A673 (cell line): ENCODE results near the gene FZD10.

ENCODE experiments used
- EZH2 ChIP-seq: fragments of 200-600 bp; sonication (generic); IDR thresholded peaks from 2 replicates; pipeline ENCODE4 v1.6.1; 2017; ENCODE audit warnings: borderline replicate concordance, low read depth, mild to moderate bottlenecking, mixed read lengths, antibody characterized with exemption, low read length; ENCODE audit not compliant: poor library complexity, severe bottlenecking
- TF ChIP-seq, protein P1 (sequence below): fragments of 300-800, 200-600 bp; sonication (generic); conservative IDR thresholded peaks from 2 replicates; pipeline ENCODE4 v1.5.1; 2017; ENCODE audit warnings: low read depth, mild to moderate bottlenecking, antibody characterized with exemption, low read length, moderate library complexity, mixed read lengths

DNA sequence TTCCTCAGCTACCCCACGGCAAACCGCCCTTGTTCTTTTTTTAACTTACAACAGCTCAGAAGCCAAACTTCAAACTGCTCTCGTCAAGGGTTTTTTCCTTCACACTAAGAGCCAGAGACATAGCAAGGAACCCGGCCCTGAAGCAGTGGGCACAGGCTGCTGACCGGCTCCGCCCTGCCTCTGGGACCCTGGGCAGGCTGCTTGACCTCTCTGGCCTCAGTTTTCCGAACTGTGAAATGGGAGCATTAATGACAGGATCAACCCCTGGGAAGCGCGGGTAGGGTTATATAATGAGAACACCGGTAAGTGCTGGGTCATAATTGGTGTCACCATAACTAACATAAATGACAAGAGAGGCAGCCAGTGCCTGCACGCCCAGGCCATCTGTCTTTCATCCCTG, 21.2 kb upstream of the FZD10 start:
- TF ChIP-seq, protein P1, sequence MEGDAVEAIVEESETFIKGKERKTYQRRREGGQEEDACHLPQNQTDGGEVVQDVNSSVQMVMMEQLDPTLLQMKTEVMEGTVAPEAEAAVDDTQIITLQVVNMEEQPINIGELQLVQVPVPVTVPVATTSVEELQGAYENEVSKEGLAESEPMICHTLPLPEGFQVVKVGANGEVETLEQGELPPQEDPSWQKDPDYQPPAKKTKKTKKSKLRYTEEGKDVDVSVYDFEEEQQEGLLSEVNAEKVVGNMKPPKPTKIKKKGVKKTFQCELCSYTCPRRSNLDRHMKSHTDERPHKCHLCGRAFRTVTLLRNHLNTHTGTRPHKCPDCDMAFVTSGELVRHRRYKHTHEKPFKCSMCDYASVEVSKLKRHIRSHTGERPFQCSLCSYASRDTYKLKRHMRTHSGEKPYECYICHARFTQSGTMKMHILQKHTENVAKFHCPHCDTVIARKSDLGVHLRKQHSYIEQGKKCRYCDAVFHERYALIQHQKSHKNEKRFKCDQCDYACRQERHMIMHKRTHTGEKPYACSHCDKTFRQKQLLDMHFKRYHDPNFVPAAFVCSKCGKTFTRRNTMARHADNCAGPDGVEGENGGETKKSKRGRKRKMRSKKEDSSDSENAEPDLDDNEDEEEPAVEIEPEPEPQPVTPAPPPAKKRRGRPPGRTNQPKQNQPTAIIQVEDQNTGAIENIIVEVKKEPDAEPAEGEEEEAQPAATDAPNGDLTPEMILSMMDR, result no peak
- TF ChIP-seq EZH2, result no peak
